ENCODE results near the gene CFAP61.

Gene CFAP61

DNA sequence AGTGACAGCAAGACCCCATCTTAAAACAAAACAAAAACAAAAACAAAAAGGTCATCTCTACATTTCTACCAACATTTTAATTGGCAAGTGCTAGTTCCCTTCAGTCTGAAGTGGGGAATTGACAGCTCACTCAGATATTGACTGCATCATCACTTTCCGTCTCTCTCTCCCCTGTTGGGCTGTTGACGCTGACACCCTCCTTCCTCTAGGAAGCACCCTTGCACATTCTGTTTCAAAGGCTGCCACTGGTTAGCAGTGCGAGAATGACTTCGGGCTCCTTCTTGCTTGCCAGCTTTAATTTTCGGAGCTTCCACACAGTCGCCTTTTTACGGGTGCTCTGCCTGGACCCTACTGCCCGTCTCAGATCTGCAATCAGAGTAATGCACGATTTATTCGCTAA is 218.9 kb downstream of the CFAP61 start:
- Mint-ChIP-seq H3K27me3 (peaks cover 6% of the 10 kb centered on the region), H3K36me3 (no peaks in the 10 kb centered on the region), H3K27ac (no peak overlapping the region), H3K4me3 (no peak overlapping the region), H3K9me3 (no peaks in the 10 kb centered on the region), H3K4me1 (no peaks in the 10 kb centered on the region)

DNA sequence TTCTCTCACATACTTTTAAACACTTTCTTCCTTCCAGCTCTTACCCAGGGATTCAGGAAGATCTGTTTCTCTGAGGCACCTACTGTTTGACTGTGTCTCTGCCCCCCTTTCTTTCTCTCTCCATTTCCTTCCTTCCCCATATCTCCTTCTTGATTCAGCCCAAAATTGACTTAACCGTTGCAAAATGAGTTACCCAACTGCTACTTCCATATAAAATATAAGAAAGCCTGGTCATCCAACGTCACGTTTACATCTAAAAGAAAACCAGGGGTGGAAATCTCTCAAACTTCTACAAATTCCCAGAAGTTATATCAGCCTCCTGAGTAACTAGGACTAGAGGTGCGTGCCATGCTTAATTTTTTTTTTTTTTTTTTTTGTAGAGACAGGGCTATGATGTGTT is 220.4 kb downstream of the CFAP61 start:
- Mint-ChIP-seq H3K36me3 (no peaks in the 10 kb centered on the region), H3K4me3 (no peak overlapping the region), H3K9me3 (no peaks in the 10 kb centered on the region), H3K4me1 (peaks cover 4% of the 10 kb centered on the region), H3K27ac (no peak overlapping the region), H3K27me3 (peaks cover 10% of the 10 kb centered on the region)

DNA sequence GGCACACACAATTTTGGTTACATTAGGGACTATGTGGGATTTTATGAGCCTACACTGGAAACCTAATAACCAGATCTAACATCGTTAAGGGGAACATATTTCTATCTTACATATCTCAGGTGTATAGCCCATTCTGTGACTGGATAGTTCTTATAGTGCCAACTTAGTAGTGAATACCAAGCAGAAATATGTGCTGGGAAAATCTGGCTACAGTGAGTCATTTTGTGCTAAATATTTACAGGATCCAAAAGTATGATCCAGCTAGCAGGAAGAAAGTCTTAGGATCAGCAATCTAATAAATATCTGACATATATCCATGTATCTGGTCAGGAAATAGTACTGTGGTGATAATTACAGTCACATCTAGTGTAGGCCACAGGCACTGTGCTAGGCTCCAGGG is 221.0 kb downstream of the CFAP61 start:
- Mint-ChIP-seq H3K36me3 (no peaks in the 10 kb centered on the region), H3K4me3 (no peak overlapping the region), H3K4me1 (peaks cover 4% of the 10 kb centered on the region), H3K27me3 (peaks cover 10% of the 10 kb centered on the region), H3K9me3 (no peaks in the 10 kb centered on the region), H3K27ac (no peak overlapping the region)

DNA sequence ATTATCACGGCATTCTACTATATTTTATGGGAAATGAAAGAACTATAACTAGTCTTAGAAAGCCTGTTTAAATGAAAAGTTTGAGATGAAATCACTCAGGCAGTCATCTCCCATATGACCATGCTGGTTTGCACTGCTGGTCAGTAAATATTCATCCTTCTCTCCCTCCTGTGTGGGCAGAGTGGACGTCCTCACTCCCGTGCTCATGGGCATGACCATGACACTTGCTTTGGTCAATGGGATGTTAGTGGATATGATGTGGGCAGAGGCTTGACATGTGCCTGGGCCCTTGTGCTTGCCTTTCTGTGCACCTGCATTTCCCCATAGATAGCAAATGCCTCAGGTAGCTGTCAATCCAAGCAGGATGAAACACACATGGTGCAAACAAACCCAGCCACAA is 222.5 kb downstream of the CFAP61 start:
- no peaks in the 10 kb centered on the region for H3K9me3 Mint-ChIP-seq
- H3K4me1 Mint-ChIP-seq: peaks cover 4% of the 10 kb centered on the region
- H3K36me3 Mint-ChIP-seq: no peaks in the 10 kb centered on the region
- no peak overlapping the region for H3K4me3 Mint-ChIP-seq
- no peak overlapping the region for H3K27ac Mint-ChIP-seq
- H3K27me3 Mint-ChIP-seq: peaks cover 10% of the 10 kb centered on the region

DNA sequence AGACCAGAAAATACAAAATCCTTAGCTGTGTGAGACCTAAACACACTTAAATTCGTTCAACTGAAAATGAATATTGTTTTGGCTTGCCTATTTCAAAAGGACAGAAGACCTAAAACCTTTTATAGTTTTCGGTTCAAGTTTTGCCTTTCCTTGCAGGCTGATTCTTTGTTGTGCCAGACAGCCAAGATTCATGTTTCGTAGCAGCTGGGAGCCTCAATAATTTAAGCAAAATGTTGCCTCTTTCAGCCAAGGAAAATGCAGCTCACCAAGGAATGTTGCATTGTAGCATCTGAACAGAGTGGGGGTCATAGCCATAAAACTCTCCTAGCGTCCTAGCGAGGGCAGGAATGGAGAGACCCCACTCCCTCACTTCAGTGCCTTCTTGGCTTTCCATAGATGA is 223.3 kb downstream of the CFAP61 start:
- H3K36me3 Mint-ChIP-seq: no peaks in the 10 kb centered on the region
- H3K27me3 Mint-ChIP-seq: peaks cover 10% of the 10 kb centered on the region
- no peak overlapping the region for H3K27ac Mint-ChIP-seq
- no peak overlapping the region for H3K4me3 Mint-ChIP-seq
- H3K4me1 Mint-ChIP-seq: peaks cover 4% of the 10 kb centered on the region
- no peaks in the 10 kb centered on the region for H3K9me3 Mint-ChIP-seq

DNA sequence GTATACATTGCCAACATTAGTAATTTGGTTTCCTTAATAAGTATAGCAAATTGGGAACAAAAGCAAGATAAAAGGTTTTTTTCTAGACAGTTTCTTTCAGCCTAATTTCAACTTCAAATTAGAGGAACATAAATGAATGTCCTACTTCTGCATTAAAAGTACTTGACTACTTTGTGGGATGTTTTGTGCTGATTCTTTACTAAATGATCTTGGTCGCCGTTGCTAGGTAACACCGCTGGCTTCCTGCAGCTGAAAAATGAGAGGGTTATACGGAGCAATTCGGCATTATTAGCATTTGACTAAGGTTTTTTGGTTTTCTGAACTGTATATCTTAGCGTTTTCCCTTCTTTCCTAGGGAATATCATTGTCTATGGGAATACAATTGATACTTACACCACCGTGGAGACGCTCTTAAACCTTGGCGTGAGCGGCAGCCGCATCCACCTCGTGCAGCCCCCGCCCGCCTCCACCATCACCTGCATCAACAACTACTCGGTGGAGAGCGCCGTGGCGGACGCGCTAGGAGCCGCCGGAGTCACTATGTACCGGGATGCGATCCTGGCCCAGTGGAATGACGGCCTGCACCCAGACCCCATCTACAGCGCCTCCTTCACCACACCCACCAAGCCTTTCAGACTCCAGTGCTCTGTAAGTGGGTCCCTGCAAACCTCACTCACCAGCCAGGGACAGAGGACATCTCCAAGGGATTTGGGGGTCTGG is 224.6 kb downstream of the CFAP61 start:
- no peak overlapping the region for H3K27ac Mint-ChIP-seq
- no peaks in the 10 kb centered on the region for H3K9me3 Mint-ChIP-seq
- no peak overlapping the region for H3K4me3 Mint-ChIP-seq
- H3K27me3 Mint-ChIP-seq: peaks cover 10% of the 10 kb centered on the region
- H3K36me3 Mint-ChIP-seq: no peaks in the 10 kb centered on the region
- H3K4me1 Mint-ChIP-seq: peaks cover 4% of the 10 kb centered on the region

DNA sequence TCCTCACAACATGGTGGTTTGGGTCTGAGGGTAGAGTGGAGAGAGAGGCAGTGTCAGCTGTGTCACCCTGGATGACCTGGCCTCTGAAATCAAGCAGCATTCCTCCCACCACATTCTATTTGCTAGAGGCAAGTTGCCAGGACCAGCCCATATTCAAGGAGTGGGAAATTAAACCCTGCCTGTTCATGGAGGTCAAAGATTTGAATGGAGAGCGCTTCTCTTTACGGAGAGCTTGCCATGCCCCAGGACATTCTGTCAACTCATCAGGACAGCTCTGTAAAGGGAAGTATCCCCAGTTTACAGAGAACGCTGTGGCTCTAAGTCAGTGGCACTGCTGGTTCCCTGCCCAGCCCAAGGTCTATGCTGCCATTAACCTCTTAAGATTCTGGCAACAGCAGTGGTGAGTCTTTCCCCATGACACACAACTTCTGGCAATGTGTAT is 225.6 kb downstream of the CFAP61 start:
- H3K27ac Mint-ChIP-seq: no peak overlapping the region
- no peak overlapping the region for H3K4me3 Mint-ChIP-seq
- H3K27me3 Mint-ChIP-seq: peaks cover 8% of the 10 kb centered on the region
- H3K4me1 Mint-ChIP-seq: peaks cover 4% of the 10 kb centered on the region
- H3K9me3 Mint-ChIP-seq: peaks cover under 1% of the 10 kb centered on the region
- no peaks in the 10 kb centered on the region for H3K36me3 Mint-ChIP-seq

DNA sequence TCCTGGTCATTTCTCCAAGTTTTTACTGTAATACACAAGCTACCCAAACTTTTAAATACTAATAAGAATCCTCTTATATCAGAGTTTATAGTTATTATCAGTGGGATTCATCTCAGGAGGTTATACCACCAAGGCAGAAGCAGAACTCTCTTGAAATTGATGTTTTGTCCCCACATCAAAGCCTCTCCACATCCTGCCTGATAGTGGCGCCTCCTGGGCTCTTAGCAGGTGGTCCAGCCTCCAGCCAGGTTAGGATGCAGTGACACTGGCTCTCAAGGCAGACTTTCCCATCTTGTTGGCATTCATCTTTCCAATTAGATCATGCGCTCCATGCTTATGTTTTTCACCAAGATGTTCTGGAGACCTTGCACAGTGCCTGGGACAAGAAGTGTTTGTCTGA is 233.7 kb downstream of the CFAP61 start:
- Mint-ChIP-seq H3K36me3 (no peaks in the 10 kb centered on the region), H3K27ac (no peak overlapping the region)

DNA sequence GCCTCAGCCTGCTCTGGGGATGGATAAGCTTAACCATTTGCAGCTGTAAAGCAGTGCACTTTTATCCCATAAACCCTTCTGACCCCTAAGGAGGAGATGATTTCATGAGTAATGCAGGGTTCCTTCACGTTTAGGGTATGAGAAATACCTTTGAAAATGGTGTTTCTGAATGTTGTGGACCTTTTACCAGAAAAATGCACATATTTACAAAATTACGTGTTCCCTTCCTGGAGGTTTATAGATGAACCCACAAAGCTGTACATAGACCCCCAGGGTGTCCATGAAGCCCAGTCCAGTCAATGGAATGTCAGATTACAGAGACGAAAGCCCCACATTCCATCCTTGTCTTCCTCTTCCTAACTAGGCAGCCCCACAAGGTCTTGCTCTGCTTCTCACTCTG is 237.0 kb downstream of the CFAP61 start:
- Mint-ChIP-seq H3K27ac (no peak overlapping the region), H3K27me3 (peaks cover 6% of the 10 kb centered on the region), H3K4me1 (no peaks in the 10 kb centered on the region), H3K9me3 (no peaks in the 10 kb centered on the region), H3K36me3 (no peaks in the 10 kb centered on the region), H3K4me3 (no peak overlapping the region)

More for the DNA sequence above, 233.7 kb downstream of the CFAP61 start:
- Mint-ChIP-seq H3K9me3 (peaks cover 4% of the 10 kb centered on the region), H3K4me3 (no peak overlapping the region), H3K4me1 (no peaks in the 10 kb centered on the region), H3K27me3 (peaks cover 9% of the 10 kb centered on the region)

DNA sequence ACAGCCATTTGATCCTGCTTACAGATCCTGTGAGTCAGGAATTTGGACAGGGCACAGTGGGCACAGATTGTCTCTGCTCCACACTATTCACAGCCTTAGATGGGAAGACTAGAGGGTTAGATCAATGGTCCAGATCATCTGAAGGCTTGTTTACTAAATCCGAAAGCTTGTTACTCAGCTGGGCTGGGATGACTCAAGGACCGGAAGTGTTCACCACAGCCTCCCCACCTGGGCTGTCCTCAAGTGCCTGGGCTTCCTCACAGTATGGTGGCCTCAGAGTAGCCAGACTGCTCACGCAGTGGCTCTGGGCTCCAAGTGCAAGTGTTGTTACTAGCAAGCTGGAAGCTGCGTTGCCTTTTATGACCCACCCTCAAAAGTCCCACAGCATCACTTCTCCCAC is 240.1 kb downstream of the CFAP61 start:
- Mint-ChIP-seq H3K27ac (no peak overlapping the region), H3K9me3 (no peaks in the 10 kb centered on the region), H3K4me3 (no peak overlapping the region), H3K27me3 (no peaks in the 10 kb centered on the region), H3K36me3 (no peaks in the 10 kb centered on the region), H3K4me1 (no peaks in the 10 kb centered on the region)

DNA sequence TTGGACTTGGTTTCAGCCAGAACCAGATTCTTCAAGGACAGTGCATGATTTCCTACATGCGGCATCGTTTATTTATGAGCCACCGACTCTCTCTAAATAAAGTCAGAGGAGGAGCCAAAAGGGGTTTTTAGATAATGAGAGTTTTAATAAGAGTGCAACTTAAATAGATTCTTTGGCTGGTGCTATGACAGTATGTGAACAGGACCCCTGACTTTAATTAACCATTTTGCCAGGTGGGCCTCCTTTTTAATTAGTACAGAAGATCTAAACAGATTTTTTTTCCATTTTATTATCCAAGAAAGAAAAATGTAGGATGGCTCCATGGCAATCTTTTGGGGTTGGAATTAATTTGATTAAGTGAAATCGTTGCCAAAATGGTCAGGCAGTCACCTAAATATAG is 240.8 kb downstream of the CFAP61 start:
- Mint-ChIP-seq H3K27ac (no peak overlapping the region), H3K36me3 (no peaks in the 10 kb centered on the region), H3K4me1 (no peaks in the 10 kb centered on the region), H3K9me3 (no peaks in the 10 kb centered on the region), H3K27me3 (peaks cover 1% of the 10 kb centered on the region), H3K4me3 (no peak overlapping the region)

DNA sequence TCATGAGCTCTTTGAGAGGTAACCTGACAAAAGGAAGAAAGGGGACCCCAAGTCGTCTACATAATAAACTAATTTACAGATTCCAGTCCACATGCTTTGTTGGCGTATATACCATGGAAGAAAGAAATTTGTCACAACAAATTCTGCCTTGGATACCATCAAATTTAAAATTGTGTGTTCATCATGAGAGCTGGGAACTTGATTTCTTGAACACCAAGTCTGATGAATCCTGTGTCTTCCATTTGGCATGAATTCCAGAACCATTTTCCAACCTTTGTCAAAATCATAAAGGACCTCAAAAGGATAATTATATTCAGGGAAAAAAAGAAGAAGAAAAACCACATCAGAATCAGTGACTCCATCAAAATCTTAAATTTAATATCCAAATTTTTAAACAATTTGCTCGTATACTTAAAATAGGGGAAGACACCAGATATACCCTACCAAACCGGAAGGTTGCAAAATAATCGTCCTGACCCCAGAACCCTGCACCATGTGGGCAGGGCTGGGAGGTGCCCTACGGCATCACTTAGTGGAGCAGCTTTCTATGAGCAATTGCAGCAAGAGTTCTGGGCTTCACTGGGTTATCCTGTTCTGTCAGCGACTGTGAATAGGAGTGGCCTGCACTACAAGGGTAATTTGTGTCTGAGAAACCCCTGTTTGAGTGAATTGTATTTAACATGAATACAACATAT is 241.5 kb downstream of the CFAP61 start:
- Mint-ChIP-seq H3K27me3 (peaks cover 2% of the 10 kb centered on the region), H3K36me3 (no peaks in the 10 kb centered on the region), H3K4me1 (no peaks in the 10 kb centered on the region), H3K9me3 (no peaks in the 10 kb centered on the region), H3K27ac (no peak overlapping the region), H3K4me3 (no peak overlapping the region)

DNA sequence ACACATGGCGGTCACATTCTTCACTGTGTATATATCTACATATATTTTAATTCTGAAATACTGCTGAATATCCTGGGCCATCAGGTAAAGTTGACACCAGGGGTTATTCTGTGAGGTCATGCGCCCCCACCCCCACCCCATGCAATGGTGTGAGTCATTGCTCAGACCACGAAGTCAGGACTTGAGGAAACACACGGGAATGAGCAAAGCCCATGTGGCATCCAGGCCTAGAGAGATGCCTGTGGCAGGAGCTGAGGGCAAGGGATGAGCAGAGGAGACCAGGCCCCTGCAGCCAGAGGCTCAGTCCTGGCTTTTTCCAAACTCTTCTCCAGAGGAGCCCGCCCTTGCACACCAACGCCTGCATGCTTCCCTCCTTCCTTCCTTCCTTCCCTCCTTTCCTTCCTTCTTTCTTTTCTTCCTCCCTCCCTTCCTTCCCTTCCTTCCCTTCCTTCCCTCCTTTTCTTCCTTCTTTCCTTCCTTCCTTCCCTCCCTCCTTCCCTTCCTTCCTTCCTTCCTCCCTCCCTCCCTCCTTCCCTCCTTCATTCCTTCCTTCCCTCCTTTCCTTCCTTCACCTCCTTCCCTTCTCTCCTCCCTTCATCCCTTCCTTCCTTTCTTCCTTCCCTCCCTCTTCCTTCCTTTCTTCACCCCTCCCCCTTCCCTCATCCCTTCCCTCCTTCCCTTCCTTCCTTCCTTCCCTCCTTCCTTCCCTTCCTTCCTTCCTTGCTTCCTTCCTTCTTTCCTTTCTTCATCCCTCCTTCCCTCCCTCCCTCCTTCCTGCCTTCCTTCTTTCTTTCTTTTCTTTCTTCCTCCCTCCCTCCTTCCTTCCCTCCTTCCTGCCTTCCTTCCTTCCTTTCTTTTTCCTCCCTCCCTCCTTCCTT is 243.5 kb downstream of the CFAP61 start:
- H3K4me1 Mint-ChIP-seq: no peaks in the 10 kb centered on the region
- peaks cover 2% of the 10 kb centered on the region for H3K27me3 Mint-ChIP-seq
- no peak overlapping the region for H3K27ac Mint-ChIP-seq
- no peak overlapping the region for H3K4me3 Mint-ChIP-seq
- H3K36me3 Mint-ChIP-seq: no peaks in the 10 kb centered on the region
- no peaks in the 10 kb centered on the region for H3K9me3 Mint-ChIP-seq

DNA sequence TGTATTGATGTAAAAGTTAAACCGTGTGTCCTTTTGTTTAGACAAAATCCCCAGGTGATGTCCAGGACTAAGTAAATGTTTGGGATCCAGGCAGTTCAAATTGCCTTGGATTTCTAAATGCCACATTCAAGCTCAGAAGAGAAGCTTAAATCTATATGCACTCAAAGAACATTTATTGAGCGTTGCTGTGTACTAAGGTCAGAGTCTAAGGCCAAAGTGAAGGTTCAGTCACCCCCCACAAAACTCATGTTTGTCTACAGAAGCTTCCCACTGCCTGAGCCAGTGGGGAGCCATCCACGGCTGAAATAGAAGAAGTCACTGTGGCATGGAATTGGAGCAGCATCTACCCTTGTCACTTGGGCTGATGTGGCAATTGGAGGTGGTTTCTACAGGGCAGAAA is 244.8 kb downstream of the CFAP61 start:
- Mint-ChIP-seq H3K4me1 (no peaks in the 10 kb centered on the region), H3K36me3 (no peaks in the 10 kb centered on the region), H3K4me3 (no peak overlapping the region), H3K27me3 (peaks cover 2% of the 10 kb centered on the region), H3K27ac (no peak overlapping the region), H3K9me3 (no peaks in the 10 kb centered on the region)

DNA sequence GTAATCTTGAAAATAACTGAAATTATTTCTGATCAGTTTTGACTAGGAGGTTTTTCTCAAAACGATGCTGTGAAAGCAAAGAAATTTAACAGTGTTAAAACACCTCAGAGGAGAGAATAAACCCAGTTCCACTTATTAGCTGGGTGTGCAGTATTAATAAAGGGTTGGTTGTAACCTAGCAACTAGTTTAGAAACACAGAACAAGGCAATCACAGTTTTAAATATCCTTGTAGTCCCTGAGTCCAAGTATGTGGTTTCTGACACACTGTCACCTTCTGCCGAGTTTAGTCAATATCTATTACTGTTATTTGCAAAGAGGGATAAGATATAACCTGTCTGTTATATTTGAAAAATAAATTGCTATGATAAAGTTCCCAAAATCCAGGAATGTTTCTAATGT is 245.4 kb downstream of the CFAP61 start:
- H3K9me3 Mint-ChIP-seq: no peaks in the 10 kb centered on the region
- H3K4me1 Mint-ChIP-seq: no peaks in the 10 kb centered on the region
- no peak overlapping the region for H3K27ac Mint-ChIP-seq
- H3K27me3 Mint-ChIP-seq: peaks cover 2% of the 10 kb centered on the region
- no peak overlapping the region for H3K4me3 Mint-ChIP-seq
- no peaks in the 10 kb centered on the region for H3K36me3 Mint-ChIP-seq

DNA sequence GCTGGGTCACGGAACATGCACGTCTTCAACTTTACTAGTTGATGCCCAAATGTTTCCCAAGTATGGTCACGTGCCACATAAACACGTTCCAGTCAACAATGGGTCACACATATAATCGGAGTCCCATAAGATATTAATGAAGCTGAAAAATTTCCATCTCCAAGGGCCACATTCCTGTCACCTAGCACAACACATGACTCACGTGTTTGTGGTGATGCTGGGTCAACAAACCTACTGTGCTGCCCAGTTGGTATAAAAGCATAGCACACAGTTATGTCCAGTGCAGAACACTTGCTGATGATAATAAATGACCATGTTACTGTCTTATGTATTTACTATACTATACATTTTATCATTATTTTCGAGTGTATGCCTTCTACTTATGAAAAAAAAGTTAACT is 247.6 kb downstream of the CFAP61 start:
- H3K36me3 Mint-ChIP-seq: no peaks in the 10 kb centered on the region
- H3K4me1 Mint-ChIP-seq: no peaks in the 10 kb centered on the region
- H3K27ac Mint-ChIP-seq: no peak overlapping the region
- H3K9me3 Mint-ChIP-seq: no peaks in the 10 kb centered on the region
- H3K27me3 Mint-ChIP-seq: peaks cover 2% of the 10 kb centered on the region
- H3K4me3 Mint-ChIP-seq: no peak overlapping the region

Measured in activated naive CD4-positive, alpha-beta T cell treated with anti-CD3 and anti-CD28 coated beads, Interleukin-2, amount 50 U/mL, for 24 hours (primary cell).